ENCODE measurements around the gene MYBBP1A.
A peak's percentile ranks its signal among the peaks of the same experiment; 100 is the strongest.
"Not testable (repeated sequence)": the region's sequence is repeated elsewhere in the genome, so short reads cannot be mapped to it uniquely, and the experiment has no call there.

Gene MYBBP1A, protein sequence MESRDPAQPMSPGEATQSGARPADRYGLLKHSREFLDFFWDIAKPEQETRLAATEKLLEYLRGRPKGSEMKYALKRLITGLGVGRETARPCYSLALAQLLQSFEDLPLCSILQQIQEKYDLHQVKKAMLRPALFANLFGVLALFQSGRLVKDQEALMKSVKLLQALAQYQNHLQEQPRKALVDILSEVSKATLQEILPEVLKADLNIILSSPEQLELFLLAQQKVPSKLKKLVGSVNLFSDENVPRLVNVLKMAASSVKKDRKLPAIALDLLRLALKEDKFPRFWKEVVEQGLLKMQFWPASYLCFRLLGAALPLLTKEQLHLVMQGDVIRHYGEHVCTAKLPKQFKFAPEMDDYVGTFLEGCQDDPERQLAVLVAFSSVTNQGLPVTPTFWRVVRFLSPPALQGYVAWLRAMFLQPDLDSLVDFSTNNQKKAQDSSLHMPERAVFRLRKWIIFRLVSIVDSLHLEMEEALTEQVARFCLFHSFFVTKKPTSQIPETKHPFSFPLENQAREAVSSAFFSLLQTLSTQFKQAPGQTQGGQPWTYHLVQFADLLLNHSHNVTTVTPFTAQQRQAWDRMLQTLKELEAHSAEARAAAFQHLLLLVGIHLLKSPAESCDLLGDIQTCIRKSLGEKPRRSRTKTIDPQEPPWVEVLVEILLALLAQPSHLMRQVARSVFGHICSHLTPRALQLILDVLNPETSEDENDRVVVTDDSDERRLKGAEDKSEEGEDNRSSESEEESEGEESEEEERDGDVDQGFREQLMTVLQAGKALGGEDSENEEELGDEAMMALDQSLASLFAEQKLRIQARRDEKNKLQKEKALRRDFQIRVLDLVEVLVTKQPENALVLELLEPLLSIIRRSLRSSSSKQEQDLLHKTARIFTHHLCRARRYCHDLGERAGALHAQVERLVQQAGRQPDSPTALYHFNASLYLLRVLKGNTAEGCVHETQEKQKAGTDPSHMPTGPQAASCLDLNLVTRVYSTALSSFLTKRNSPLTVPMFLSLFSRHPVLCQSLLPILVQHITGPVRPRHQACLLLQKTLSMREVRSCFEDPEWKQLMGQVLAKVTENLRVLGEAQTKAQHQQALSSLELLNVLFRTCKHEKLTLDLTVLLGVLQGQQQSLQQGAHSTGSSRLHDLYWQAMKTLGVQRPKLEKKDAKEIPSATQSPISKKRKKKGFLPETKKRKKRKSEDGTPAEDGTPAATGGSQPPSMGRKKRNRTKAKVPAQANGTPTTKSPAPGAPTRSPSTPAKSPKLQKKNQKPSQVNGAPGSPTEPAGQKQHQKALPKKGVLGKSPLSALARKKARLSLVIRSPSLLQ (N-terminal part only)

DNA sequence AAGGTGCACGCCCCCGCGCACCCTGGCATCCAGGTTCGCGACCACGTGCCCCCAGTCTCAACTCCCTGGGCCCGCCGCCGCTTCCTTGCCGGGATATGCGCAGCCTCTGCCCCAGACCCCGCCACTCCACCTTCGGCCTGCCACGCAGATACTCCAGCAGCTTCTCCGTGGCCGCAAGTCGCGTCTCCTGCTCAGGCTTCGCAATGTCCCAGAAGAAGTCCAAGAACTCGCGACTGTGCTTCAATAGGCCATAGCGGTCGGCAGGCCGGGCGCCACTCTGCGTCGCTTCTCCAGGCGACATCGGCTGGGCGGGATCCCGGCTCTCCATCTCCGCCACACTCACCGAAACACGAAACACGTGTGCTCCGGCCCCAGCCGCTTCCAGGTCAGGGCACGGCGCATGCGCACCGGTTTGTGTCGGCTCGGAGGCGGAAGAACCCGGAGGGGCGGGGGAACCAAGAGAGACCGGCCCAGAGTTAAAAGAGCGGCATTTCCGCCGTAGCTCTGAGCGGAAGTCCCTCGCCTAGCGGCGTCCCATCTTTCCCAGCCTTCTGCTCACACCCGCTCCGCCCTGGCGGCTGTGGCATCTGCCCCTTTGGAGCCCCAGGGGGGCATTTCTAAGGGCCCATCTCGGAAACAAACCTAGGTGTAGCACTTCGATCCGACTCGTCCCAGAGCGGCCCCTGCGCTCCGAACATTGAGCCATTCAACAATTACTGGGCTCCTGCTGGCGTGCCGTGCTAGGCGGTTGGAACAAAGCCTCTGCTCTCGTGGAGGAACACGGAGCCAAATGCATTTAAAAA lies at the start of gene MYBBP1A:
TSS of gene MYBBP1A (minus strand) at position 388 of the 803 bp plus-strand sequence. CDS start at position 328, 60 bp downstream.
- peak within 1 kb of the TSS; percentile 55 to 94 (median 82) for H3K4me3 ChIP-seq

DNA sequence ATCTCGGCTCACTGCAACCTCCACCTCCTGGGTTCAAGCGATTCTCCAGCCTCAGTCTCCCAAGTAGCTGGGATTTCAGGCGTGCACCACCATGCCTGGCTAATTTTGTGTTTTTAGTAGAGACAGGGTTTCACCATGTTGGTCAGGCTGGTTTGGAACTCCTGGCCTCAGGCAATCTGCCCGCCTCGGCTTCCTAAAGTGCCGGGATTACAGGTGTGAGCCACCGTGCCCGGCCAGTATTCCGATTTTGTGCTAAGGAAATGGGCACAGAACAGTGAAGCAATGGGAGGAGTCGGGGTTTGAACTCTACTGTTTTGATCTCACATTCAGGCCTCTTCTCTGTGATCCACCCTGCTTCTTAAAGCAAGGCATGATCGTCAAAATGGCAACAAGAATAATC lies 49.6 kb upstream of the MYBBP1A start:
- H3K27ac ChIP-seq: peak overlapping the region in 1 of 21 experiments; percentile 1
- H3K4me3 ChIP-seq: not testable (repeated sequence)

More for the DNA sequence above, at the start of gene MYBBP1A:
- H3K27ac ChIP-seq: peak within 1 kb of the TSS in 20 of 21 experiments; percentile 52 to 96 (median 84)

- no peak overlapping the region for H3K4me3 ChIP-seq
- H3K27ac ChIP-seq: peak overlapping the region in 2 of 21 experiments; percentile 1 to 14
These were observed 49.0 kb upstream of the MYBBP1A start for GRCh38 chr17:4604111-4604644.

GRCh38 chr17:4602041-4602440 lies 46.9 kb upstream of the MYBBP1A start:
- Histone ChIP-seq H3K4me3 (no peak overlapping the region), H3K27ac (no peak overlapping the region)

GRCh38 chr17:4601326-4601725 lies 46.1 kb upstream of the MYBBP1A start:
- H3K27ac ChIP-seq: no peak overlapping the region
- H3K4me3 ChIP-seq: no peak overlapping the region

DNA sequence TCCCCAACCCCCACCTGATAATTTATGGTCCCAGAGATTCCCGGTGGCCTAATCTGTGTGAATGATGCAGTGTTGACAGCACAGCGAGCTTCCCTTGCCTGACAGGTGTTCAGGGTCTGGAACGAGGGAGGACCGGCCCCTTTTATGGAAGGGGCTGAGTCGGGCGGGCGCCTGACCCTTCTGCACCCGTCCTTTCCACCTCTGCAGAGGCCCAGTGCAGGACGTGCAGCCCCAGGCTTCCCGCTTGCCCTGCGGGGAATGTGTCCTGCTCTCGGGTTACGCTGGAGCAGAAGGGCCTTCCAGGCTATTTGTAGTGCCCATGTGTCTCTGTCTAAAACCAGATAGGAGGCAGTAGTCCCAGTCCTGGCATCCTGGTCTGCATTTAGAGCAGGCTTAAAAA lies 45.4 kb upstream of the MYBBP1A start:
- peak overlapping the region in 2 of 21 experiments; percentile 11 to 21 for H3K27ac ChIP-seq
- H3K4me3 ChIP-seq: no peak overlapping the region

- peak overlapping the region in 7 of 21 experiments; percentile 1 to 71 (median 41) for H3K27ac ChIP-seq
- no peak overlapping the region for H3K4me3 ChIP-seq
These were observed 44.5 kb upstream of the MYBBP1A start for GRCh38 chr17:4599505-4600281.

DNA sequence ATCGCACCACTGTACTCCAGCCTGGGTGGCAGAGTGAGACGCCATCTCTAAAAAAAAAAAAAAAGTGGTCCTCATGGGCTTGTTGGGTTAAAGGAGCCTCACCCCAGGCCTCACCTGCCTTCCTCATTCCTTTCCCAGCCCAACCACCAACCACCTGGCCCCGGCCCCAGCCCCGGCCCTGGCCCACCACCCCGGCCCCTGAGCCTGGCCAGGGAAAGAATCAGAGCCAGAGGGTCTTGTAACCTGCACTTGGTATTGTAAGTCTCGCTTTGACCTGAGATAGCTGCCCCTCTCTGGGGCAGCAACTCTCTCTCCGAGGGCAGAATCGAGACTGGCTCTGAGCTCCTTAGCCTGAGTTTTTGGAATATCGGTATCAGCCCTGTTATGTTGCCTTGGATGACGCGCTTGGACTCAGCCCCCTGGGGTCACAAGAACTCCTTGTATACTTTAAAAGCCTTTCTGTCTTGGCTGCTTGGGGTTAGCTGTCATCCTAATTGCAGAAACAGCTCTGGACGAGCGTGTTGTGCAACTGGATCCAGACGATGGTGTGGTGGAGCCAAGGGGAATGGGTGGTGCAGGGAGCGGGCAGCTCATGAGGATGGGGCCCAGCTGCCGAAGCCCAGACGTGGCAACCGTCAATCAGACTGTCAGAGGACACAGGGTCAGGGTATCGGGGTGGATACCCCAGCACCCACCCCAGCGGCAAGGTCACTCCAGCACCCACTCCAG lies 43.8 kb upstream of the MYBBP1A start:
- H3K27ac ChIP-seq: peak overlapping the region in 8 of 21 experiments; percentile 44 to 71 (median 52)
- no peak overlapping the region for H3K4me3 ChIP-seq

DNA sequence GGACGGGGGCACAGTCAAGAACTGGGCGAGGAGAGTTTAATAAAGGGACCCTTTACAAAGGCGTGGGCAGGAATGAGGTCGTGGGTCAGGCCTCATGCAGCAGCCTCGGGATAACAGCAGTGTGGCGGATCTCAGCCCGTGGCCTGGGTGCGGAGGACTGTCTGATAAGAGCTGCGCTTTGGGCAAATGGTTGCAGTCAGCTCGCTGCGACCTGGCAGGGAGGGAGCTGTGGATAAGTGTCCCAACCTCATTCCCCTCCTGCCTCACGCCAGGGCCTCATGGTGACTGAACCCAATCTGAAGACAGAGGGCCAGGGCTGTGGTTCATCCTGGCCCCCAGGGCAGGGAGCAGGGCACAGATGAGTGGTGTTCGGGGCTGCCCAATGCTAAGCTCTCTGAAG lies 42.8 kb upstream of the MYBBP1A start:
- H3K4me3 ChIP-seq: no peak overlapping the region
- H3K27ac ChIP-seq: no peak overlapping the region

GRCh38 chr17:4596636-4597380 lies 41.6 kb upstream of the MYBBP1A start:
- no peak overlapping the region for H3K4me3 ChIP-seq

DNA sequence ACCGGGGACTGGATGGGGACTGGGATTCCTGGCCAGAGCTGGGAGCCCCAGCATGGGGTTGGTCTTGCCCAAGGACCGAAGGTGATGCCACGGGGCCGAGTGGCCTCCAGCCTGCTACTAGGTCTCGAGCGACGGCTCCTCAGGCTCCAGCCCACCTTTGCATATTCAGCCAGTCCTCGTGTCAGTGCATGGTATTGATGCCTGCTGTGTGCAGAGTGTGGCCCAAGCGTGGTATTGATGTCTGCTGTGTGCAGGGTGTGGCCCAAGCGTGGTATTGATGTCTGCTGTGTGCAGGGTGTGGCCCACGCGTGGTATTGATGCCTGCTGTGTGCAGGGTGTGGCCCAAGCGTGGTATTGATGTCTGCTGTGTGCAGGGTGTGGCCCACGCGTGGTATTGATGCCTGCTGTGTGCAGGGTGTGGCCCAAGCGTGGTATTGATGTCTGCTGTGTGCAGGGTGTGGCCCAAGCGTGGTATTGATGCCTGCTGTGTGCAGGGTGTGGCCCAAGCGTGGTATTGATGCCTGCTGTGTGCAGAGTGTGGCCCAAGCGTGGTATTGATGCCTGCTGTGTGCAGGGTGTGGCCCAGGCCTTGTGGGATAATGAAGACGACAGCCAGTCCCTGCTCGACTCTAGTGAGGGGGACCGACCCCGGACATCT lies 40.6 kb upstream of the MYBBP1A start:
- H3K27ac ChIP-seq, H3K4me3 ChIP-seq: not testable (repeated sequence)

More at GRCh38 chr17:4596636-4597380, 41.6 kb upstream of the MYBBP1A start:
- H3K27ac ChIP-seq: no peak overlapping the region

GRCh38 chr17:4594931-4595684 lies 39.9 kb upstream of the MYBBP1A start:
- no peak overlapping the region for H3K4me3 ChIP-seq
- H3K27ac ChIP-seq: no peak overlapping the region

DNA sequence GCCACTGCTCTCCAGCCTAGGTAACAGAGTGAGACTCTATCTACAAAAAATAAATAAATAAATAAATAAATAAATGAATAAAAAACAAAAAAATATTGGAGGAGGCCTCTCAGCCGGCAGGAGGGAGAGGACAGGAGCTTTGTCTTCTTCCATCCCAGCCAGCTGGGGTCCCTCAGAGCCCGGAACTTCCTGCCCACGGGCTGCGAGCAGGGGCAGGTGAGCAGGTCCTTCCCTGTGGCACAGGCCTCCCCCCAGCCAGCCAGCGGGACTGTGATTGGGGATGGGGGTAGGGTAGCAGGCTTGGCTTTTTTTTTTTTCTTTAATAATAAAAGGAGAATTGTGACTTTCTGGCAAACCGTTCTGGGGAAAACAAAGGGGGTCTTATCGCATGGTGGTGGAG lies 39.2 kb upstream of the MYBBP1A start:
- Histone ChIP-seq H3K4me3 (no peak overlapping the region), H3K27ac (no peak overlapping the region)

DNA sequence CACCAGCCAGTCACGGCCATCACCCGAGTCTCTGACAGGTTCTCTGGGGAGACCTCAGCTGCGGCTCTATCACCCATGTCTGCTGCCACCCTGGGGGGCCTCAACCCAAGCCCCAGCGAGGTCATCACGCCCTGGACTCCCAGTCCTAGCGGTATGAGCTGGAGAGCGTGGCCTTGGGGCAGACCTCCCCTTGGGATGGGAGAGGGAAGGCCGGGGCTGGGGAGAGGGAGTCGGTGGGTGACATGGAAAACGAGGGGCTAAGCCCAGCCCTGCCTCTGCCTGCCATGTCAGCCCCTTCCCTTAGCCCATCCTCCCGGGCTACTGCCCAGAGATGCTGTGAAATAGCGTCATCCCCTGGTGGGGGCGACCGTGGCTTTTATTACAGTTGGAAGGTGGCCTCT lies 37.8 kb upstream of the MYBBP1A start:
- Histone ChIP-seq H3K4me3 (no peak overlapping the region), H3K27ac (no peak overlapping the region)
